Islet of Langerhans (tissue), 1 donor: Measurements from ENCODE around the gene OR9I1.

ENCODE experiments used
- FAIRE-seq: peaks from one replicate; lab custom pipeline; 2011; peaks lifted over from hg19 to GRCh38; lab: Jason Lieb, UNC

Gene OR9I1, protein sequence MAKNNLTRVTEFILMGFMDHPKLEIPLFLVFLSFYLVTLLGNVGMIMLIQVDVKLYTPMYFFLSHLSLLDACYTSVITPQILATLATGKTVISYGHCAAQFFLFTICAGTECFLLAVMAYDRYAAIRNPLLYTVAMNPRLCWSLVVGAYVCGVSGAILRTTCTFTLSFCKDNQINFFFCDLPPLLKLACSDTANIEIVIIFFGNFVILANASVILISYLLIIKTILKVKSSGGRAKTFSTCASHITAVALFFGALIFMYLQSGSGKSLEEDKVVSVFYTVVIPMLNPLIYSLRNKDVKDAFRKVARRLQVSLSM

DNA sequence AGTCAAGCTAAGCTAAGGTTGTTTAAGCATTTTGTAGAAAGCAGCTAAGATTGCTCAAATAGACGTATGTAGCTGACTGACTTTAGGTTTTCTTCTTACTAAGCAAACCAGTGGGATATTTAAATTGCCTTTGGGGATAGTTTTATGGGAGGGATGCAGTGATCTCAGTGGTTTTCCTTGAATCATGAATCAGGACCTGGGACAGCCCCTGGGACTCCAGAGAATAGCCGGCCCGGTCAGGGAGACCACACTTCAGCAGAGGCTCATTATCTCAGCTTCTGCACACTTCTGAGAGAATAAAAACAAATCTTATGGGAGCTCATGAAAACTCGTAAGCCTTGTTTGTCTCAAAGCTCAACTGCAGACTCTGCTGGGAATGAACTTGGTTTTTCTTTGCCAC, at the start of gene OR9I1:
OR9I1 (minus strand) TSS at position 62 of the 400 bp plus-strand sequence. CDS start 6,086 bp downstream, outside the sequence.
- no peak for FAIRE-seq

DNA sequence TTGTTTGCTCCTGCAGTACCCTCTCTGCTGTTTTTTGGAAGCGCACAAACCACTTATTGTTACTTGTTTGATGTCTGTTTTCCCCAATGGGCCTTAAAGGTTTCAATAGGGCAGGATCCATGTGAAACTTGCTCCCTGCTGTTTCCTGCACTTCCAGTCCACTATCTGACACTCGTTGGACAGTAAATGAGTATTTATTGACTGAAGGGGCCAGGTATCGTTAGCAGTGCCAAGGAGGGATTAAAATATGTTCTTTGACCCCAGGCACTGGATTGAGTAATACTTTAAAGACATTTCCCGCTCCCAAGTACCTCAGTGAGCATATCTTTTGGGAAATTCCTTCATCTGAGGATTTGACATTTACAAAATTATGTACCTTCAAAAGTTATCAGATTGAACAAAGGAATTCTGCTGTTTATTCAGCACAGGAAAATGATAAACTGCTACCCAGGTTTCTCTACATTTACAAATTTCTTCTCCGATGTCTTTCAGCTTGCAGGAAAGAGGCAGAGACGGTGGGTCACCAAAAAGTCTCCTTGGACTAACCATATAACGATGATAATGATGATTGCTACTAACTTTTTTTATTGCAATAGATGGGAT, 40.3 kb upstream of the OR9I1 start:
- FAIRE-seq: no peak

DNA sequence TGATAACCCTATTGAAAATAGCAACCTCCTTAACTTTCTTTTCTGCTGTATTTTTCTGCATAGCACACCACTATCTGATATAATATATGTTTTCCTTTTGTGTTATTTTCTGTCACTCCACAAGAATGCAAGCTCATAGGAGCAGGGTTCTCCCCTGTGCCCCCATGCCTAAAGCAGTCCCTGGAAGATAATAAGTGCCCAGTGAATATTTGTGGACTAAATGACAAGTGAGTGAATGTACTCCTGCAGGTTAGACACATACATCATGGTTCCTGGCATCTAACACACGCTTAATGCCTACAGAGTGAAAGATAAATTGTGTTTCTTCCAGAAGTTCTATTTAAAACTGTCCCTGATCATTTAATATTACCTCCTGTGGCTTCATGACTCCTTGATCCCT, 39.7 kb upstream of the OR9I1 start:
- no peak for FAIRE-seq

DNA sequence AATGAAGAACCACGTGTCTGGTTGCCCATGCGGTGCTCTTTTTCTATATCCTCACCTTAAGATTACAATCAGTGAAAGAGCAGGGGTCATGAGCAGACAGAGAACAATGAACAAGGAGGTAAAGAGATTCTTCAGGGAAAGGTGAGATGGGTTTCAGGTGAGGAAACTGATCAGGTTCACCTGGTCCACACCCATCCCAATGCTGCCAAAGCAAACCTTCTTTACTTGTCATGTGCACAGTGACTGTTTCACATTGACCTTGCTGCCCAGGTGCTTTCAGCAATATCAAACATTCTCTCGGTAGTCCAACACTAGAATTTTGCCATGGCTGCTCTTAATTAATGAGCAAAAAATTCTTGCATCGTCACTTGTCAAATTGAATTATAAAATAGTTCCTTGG, 39.1 kb upstream of the OR9I1 start:
- no peak for FAIRE-seq

DNA sequence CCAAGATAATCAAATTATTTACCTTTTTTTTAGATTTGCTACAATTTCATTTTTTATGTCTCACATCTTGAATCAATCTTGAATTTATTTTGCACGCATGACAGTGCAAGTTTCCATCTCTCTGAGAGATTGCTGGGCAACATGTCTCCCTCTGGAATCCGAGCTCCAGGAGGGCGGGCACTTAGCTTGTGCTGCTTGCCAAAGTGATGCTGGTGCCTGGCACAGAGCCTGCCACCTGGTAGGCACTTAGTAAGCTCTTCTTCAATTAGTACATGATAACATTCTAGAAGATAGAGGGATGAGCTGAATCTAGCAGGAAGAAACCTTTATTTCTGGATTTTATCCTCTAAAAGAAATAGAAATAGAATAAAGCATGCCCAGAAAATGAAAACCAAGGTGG, 27.5 kb upstream of the OR9I1 start:
- no peak for FAIRE-seq

DNA sequence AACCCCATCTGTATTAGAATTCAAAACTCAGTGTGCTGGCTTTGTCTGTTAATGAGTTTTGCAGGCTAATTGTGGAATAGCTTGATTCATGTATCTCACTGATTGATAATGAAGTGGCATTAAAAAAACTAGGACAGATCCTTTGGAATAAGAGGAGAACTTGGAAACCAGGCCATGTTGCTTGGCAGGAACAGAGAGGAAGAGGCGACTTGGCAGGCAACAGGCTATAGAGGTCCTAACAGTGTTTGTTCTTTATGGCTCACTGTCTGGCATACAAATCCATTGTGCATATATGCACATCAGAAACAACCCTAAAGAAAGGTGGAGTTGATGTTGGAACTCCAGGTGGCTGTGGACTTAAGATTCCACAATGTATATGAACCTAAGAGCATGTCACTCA, 17.4 kb upstream of the OR9I1 start:
- no peak for FAIRE-seq

DNA sequence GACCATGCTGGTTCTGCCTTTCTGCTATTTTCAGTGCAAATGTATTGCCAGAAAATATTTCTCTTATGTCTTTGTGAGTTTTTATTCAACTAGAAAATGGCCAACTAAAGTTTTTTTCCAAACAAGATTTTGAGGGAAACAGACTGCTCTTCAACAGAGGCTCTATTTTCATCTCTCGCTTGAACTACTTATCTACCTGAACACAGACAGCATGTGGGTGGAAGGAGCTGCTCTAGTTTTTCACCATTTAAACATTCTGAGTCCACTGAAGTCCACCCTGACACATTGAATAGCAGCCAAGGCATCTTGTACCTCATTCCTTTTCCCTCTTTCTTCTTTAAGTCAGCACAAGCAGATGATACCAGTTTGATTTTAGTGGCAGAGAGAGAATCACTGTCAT, 9.8 kb upstream of the OR9I1 start:
- no peak for FAIRE-seq

DNA sequence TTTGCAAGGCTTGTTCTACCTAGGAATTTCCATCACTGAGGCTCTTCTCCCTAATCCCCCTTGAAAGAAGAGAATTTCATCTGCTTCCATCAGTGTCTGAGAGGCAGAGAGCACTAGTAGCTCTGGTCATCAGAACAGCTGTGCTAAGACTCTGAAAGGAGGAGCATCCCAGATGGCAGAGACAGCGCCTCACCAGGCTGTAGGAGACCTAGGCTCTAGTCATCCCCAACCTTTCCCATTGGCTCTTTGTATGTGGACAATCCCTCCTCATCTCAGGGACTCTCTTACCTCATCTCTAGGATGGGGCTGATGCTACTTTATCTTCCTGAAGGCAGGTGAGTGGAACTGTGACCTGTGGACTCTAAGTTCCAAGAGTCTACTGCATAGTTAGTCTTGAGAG, 8.8 kb upstream of the OR9I1 start:
- no peak for FAIRE-seq

DNA sequence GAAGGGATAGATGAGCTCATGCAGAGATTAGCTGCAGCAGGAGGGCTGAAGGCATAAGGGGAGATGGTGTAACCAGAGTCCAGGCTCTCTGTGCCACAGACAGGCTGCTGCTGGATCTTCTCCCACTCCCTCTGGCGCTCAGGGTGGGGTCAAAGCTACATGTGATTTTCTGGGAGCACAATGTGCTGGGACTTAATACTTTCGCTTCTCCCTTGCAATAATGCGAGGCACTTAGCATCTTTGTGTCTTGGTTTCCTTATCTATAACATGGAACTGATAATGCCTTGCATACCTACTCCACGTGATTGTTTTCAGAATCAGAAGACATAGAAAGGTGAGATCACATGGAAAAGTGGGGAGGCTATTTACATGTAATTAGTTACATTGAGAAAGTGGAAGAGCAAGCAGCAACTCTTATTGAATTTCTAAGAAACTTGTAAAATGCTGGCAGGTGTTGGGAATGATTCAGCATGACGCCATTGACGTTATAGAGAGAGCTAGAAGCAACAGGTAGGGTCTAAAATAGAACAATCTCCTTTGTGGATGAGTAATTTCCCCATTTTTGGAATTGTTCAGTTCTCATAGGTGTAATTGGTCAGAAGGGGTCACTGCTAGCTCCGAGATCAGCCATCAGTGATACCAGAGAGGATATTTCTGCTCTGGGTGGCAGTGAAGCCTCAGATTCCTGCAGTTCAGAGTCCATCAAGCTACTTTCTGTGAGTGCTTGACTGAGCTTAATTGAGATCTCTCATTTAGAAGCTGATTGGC, 8.2 kb upstream of the OR9I1 start:
- no peak for FAIRE-seq

DNA sequence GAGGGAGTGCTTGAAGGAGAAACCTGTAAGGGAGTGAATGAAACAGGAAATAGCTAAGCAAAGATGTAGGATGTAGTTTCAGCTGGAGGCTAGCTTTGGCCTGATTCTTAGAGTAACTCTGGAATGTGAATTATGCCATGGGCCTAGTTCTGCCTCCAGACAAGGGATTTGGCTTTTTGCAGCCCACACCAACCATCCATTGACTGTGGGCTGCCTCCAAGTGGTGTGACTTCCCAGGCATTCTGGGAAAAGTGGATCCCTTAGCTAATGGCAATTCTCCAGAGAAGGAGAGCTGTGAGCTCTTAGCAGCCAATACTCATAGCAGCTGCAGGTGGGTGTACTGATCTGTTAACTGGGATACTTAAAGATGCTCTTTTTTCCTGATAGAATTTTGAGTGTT, 2.0 kb upstream of the OR9I1 start:
- no peak for FAIRE-seq

DNA sequence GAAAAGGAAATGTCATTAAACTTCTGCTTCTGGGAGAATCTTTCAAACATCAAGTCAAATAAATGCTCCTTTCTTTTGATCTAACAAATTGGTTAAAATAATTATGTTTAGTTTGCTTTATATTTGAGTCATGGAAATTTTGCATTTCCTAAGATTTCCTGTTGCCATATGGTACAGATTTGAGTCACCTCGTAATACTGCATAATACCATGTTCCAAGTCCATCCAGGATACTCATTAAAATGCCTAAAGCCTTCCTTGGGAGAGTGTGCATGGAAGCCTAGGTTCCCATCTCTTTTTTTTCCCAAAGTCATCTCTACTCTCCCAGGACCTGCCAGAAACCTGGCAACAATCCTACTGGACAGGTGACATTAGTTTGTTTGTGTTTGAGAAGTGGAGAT, 4.2 kb downstream of the OR9I1 start:
- no peak for FAIRE-seq

DNA sequence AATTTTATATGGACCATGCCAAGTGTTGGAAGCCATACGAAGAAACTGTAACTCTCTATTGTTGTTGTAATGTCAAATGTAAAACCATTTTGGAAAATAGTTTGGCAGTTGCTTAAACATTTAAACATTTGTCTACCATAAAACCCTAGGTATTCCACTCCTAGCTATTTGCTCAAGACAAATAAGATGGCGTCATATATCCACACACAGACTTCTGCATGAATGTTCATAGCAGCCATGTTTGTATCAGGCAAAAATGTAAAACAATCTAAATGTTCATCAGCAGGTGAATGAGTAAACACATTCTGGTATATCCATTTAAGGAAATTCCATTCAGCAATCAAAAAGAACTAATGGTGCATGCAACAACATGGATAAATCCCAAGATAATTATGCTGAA, 27.9 kb downstream of the OR9I1 start:
- no peak for FAIRE-seq

DNA sequence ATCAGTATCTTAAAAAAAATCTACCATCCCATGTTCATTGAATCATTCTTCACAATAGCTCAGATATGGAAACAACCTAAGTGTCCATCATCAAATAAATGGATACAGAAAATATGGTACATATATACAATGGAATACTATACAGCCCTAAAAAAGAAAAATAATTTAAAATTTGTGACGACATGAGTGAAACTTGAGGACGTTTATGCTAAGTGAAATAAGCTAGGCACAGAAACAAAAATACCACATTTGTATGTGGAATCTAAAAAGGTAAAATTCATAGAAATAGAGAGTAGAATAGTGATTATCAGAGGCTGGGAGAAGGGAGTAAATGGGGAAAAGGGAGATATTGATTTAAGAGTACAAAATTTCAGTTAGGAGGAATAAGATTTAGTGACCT, 38.8 kb downstream of the OR9I1 start:
- FAIRE-seq: no peak

DNA sequence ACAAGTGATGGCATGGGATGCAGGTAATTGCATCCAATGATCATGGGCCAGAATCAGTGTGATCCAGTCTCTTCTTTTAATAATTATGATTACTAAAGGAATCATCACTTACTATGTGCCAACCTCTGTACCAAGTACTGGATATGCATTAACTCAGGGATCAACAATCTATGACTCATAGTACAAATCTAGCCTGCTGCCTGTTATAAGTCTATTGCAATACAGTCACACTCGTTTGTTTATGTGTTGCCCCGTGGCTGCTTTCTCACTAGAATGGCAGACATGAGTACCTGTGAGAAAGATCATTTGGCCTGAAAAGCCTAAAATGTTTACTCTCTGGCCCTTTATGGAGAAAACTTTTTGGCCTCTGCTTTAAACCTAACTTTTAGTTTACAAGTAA, 49.5 kb downstream of the OR9I1 start:
- FAIRE-seq: no peak

DNA sequence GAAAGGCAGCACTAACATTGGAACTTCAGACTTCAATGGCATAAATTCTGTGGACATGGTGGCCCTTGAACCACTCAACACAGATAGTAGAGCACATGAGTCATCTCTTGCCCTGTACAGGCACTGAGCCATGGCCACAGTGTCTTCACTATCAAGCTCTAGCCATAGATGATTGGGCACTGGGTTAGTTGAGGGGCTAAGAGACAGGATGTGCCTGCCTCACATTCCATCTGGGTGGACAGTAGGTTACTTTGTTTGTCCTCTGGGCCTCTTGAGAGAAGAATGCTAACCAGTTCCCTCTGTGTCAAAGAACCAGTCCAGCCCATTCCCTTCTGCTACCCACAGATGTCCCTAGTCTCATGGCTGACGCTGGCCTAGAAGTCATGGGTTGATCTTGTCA, 54.7 kb downstream of the OR9I1 start:
- FAIRE-seq: no peak

DNA sequence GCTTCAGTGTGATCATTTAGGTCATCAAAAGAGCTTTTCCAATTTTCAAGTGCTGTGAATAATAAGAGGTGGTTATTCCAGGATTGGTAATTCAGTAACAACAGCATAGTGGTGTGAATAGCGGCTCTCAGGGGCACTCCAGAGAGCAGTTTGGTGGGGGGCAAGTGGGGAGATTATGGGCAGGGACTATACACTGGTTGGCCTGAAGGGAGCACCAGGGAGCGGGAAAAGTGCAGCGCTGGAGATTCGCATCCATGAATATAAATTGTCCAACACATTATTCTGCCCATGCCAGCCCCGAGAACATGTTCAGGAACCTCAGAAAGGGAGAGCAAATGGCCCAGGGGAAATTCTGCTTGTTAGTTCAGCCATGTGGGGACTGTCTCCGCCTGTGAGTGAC, 56.7 kb downstream of the OR9I1 start:
- no peak for FAIRE-seq

DNA sequence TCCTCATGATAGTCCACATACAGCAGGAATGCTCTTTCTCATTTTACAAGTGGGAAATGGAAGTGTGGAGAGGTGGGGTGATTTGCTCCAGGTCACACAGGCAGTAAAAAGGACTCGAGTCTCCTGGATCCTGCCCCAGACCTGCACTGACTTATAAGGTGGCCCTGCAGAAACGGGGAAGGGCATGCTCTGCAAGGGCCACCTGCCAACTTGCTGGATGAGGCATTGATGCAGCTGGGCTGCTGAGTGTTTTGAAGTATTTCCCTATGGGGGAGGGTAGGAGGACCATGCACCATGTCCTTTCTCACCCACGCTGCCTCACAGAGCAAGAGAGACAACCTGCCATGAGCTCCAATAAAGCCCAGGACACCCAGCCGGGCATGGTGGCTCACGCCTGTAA, 57.6 kb downstream of the OR9I1 start:
- no peak for FAIRE-seq
